ENCODE measurements around the gene TNXB.
"Not testable (repeated sequence)": the region's sequence is repeated elsewhere in the genome, so short reads cannot be mapped to it uniquely, and the experiment has no call there.

Gene TNXB

GRCh38 chr6:32038878-32039277, 70.3 kb downstream of the TNXB start:
- DNase-seq (ENCODE audit: low spot score), result not testable (repeated sequence)

GRCh38 chr6:32037598-32038524, 71.3 kb downstream of the TNXB start, which contains the start of gene CYP21A2:
CYP21A2 (plus strand) TSS chr6:32038415; CDS start chr6:32038423, 8 bp downstream.
- not testable (repeated sequence) for DNase-seq (ENCODE audit: low spot score)

GRCh38 chr6:32037136-32037535, 72.0 kb downstream of the TNXB start:
- DNase-seq (ENCODE audit: low spot score), result not testable (repeated sequence)

- not testable (repeated sequence) for DNase-seq (ENCODE audit: low spot score)
Observed at GRCh38 chr6:32035283-32036013, 73.7 kb downstream of the TNXB start.

GRCh38 chr6:32029553-32029952, 79.6 kb downstream of the TNXB start:
- not testable (repeated sequence) for DNase-seq (ENCODE audit: low spot score)

GRCh38 chr6:32028631-32029030, 80.5 kb downstream of the TNXB start:
- DNase-seq (ENCODE audit: low spot score), result not testable (repeated sequence)

- not testable (repeated sequence) for DNase-seq (ENCODE audit: low spot score)
Observed at GRCh38 chr6:32022100-32022499, 87.0 kb downstream of the TNXB start.

GRCh38 chr6:32014547-32014946, 94.6 kb downstream of the TNXB start, which contains the start of gene C4B:
C4B (plus strand) TSS chr6:32014795; CDS start chr6:32014846, 51 bp downstream.
- DNase-seq (ENCODE audit: low spot score), result not testable (repeated sequence)

- not testable (repeated sequence) for DNase-seq (ENCODE audit: low spot score)
Observed at GRCh38 chr6:32013738-32014137, 95.4 kb downstream of the TNXB start.

GRCh38 chr6:32012941-32013617, 96.1 kb downstream of the TNXB start:
- DNase-seq (ENCODE audit: low spot score), result not testable (repeated sequence)

- not testable (repeated sequence) for DNase-seq (ENCODE audit: low spot score)
Observed at GRCh38 chr6:32010856-32011530, 98.1 kb downstream of the TNXB start.

GRCh38 chr6:32009537-32009936, 99.6 kb downstream of the TNXB start:
- DNase-seq (ENCODE audit: low spot score), result not testable (repeated sequence)

- not testable (repeated sequence) for DNase-seq (ENCODE audit: low spot score)
Observed at GRCh38 chr6:32008616-32009015, 100.5 kb downstream of the TNXB start.

- DNase-seq (ENCODE audit: low spot score), result not testable (repeated sequence)
Observed at GRCh38 chr6:32008037-32008436, 101.1 kb downstream of the TNXB start.

- not testable (repeated sequence) for DNase-seq (ENCODE audit: low spot score)
Observed at GRCh38 chr6:32007086-32007485, 102.1 kb downstream of the TNXB start.

GRCh38 chr6:32005991-32006529, 103.1 kb downstream of the TNXB start:
- DNase-seq (ENCODE audit: low spot score), result not testable (repeated sequence)

GRCh38 chr6:32005538-32005880, 103.6 kb downstream of the TNXB start:
- not testable (repeated sequence) for DNase-seq (ENCODE audit: low spot score)

- DNase-seq (ENCODE audit: low spot score), result not testable (repeated sequence)
Observed at GRCh38 chr6:32004864-32005537, 104.1 kb downstream of the TNXB start.

- not testable (repeated sequence) for DNase-seq (ENCODE audit: low spot score)
Observed at GRCh38 chr6:32004393-32004792, 104.7 kb downstream of the TNXB start.

- DNase-seq (ENCODE audit: low spot score), result not testable (repeated sequence)
Observed at GRCh38 chr6:32003301-32003700, 105.8 kb downstream of the TNXB start.
